GM23248 (cell line): ENCODE measurements around the gene XIRP2.

ENCODE experiments used
- EZH2 ChIP-seq: fragments of 200-600 bp; sonication (generic); IDR thresholded peaks from 2 replicates; pipeline ENCODE4 v1.6.1; 2018; ENCODE audit warnings: antibody characterized with exemption, mild to moderate bottlenecking; ENCODE audit not compliant: insufficient read depth, poor library complexity, severe bottlenecking
- EZH2phosphoT487 ChIP-seq: fragments of 200-600 bp; sonication (generic); IDR thresholded peaks from 2 replicates; pipeline ENCODE4 v1.6.1; 2018; ENCODE audit warnings: antibody characterized with exemption, moderate library complexity, mild to moderate bottlenecking, low read depth; ENCODE audit not compliant: insufficient read depth

DNA sequence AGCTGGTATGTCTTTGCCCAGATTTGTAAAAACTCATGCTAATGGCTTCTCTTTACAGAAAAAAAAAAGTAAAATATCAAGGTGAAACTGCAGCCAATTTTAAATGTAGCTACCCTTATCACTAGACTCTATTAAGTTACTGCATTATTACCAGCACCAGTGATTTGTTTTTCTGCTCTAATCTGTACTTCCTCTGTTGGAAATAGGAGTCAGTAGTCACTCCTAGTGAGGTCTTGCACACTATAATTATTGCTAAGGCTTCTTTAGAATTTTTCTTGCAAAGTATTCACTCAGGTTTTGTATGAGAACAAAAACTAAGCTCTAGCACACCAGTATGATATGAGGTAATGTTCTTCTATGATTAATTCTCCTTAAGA is 215.5 kb downstream of the XIRP2 start:
- TF ChIP-seq EZH2 (no peak), EZH2phosphoT487 (no peak)
